IMR-90 (cell line): ENCODE measurements around the gene TACC2. TPM values are rescaled to one million over a fixed set of nuclear protein-coding genes. Genes with fewer than 3 reads are reported as not detected.

Experiments used
- ATAC-seq: fragments of 200-7000 bp; cut with Tn5 transposase; 2 replicates; pipeline ENCODE4 v1.9.1; 2020; ENCODE audit warnings: low read depth, mild to moderate bottlenecking, moderate library complexity
- BruUV-seq: library from RNA; stranded (reverse); fragments of 400-500 nt; replicated peaks from 2 replicates; lab custom pipeline; 2021; lab: Mats Ljungman, UMichigan
- CTCF ChIA-PET: fragments of 300-600 bp; formaldehyde crosslinking; extraction: SDS; loops from one replicate; lab custom pipeline; 2021; ENCODE audit warnings: antibody characterized with exemption; lab: Yijun Ruan, JAX
- POLR2A ChIA-PET: fragments of 300-600 bp; sonication (Branson Sonifier 250); formaldehyde crosslinking; loops from one replicate; lab custom pipeline; 2022; ENCODE audit warnings: antibody characterized with exemption; ENCODE audit not compliant: unreplicated experiment; lab: Charles Lee
- DNase-seq: peaks from one replicate; pipeline ENCODE4 v3.0.0; 2013
- H2AFZ ChIP-seq: replicated peaks from 2 replicates; pipeline ENCODE3; 2013; ENCODE audit warnings: low read length, mild to moderate bottlenecking; ENCODE audit not compliant: poor library complexity
- H2AK5ac ChIP-seq: 2 replicates; pipeline ENCODE4 v1.6.1; 2013; ENCODE audit warnings: low read depth, low read length, inconsistent platforms
- H2AK9ac ChIP-seq: replicated peaks from 2 replicates; pipeline ENCODE3; 2013; ENCODE audit warnings: mild to moderate bottlenecking, low read depth, low read length, moderate library complexity; ENCODE audit not compliant: poor library complexity
- H2BK120ac ChIP-seq: 2 replicates; pipeline ENCODE4 v1.6.1; 2013; ENCODE audit warnings: low read depth, low read length, inconsistent platforms
- H2BK15ac ChIP-seq: 3 replicates; pipeline ENCODE4 v1.6.1; 2013; ENCODE audit warnings: low read depth, low read length, inconsistent platforms
- H2BK20ac ChIP-seq: 2 replicates; pipeline ENCODE4 v1.6.1; 2013; ENCODE audit warnings: low read depth, mild to moderate bottlenecking, inconsistent platforms, low read length, moderate library complexity
- H2BK5ac ChIP-seq: 2 replicates; pipeline ENCODE4 v1.6.1; 2013; ENCODE audit warnings: mild to moderate bottlenecking, low read depth, low read length, inconsistent platforms; ENCODE audit not compliant: poor library complexity, severe bottlenecking
- H3K14ac ChIP-seq: replicated peaks from 2 replicates; pipeline ENCODE4 v1.6.1; 2013; ENCODE audit warnings: low read depth, low read length, inconsistent platforms
- H3K18ac ChIP-seq: 2 replicates; pipeline ENCODE4 v1.6.1; 2013; ENCODE audit warnings: low read depth, low read length, control low read depth
- H3K23ac ChIP-seq: 2 replicates; pipeline ENCODE4 v1.6.1; 2013; ENCODE audit warnings: low read depth, low read length, inconsistent platforms
- H3K27ac ChIP-seq: 2 replicates; pipeline ENCODE4 v1.5.1; 2013; ENCODE audit warnings: mild to moderate bottlenecking, control low read depth, low read length; ENCODE audit not compliant: insufficient read depth
- H3K27me3 ChIP-seq: 2 replicates; pipeline ENCODE4 v1.6.1; 2013; ENCODE audit warnings: low read length; ENCODE audit not compliant: control insufficient read depth, insufficient read depth
- H3K36me3 ChIP-seq: 2 replicates; pipeline ENCODE4 v1.6.1; 2013; ENCODE audit warnings: low read length, mixed read lengths; ENCODE audit not compliant: control insufficient read depth, insufficient read depth
- H3K4ac ChIP-seq: 2 replicates; pipeline ENCODE4 v1.6.1; 2013; ENCODE audit warnings: low read depth, low read length, inconsistent platforms
- H3K4me1 ChIP-seq: 2 replicates; pipeline ENCODE4 v1.6.1; 2013; ENCODE audit warnings: low read length, mixed read lengths; ENCODE audit not compliant: control insufficient read depth, insufficient read depth
- H3K4me2 ChIP-seq: 2 replicates; pipeline ENCODE4 v1.6.1; 2013; ENCODE audit warnings: low read depth, mild to moderate bottlenecking, control low read depth, low read length, moderate library complexity
- H3K4me3 ChIP-seq: 2 replicates; pipeline ENCODE4 v1.5.1; 2013; ENCODE audit warnings: low read depth, mild to moderate bottlenecking, control low read depth, low read length, moderate library complexity; ENCODE audit not compliant: insufficient read depth
- H3K56ac ChIP-seq: 2 replicates; pipeline ENCODE4 v1.6.1; 2013; ENCODE audit warnings: low read length, inconsistent platforms; ENCODE audit not compliant: insufficient read depth; ENCODE audit errors: extremely low read depth
- H3K79me1 ChIP-seq, 2 experiments: 2 replicates each; pipeline ENCODE4 v1.6.1; 2013; ENCODE audit warnings: low read length in 2 of 2, inconsistent platforms in 1 of 2, low read depth in 1 of 2
- H3K9ac ChIP-seq: 2 replicates; pipeline ENCODE4 v1.6.1; 2013; ENCODE audit warnings: low read depth, low read length, control low read depth
- H3K9me1 ChIP-seq: 2 replicates; pipeline ENCODE4 v1.6.1; 2013; ENCODE audit warnings: low read length, inconsistent platforms; ENCODE audit not compliant: insufficient read depth
- H3K9me3 ChIP-seq: 2 replicates; pipeline ENCODE4 v1.6.1; 2013; ENCODE audit warnings: low read length; ENCODE audit not compliant: control insufficient read depth, insufficient read depth
- H4K20me1 ChIP-seq: 2 replicates; pipeline ENCODE4 v1.6.1; 2013; ENCODE audit warnings: low read length, inconsistent platforms; ENCODE audit not compliant: insufficient read depth
- H4K5ac ChIP-seq: 2 replicates; pipeline ENCODE4 v1.6.1; 2013; ENCODE audit warnings: mild to moderate bottlenecking, low read depth, low read length, control low read depth
- H4K8ac ChIP-seq, 2 experiments: 2 replicates each; pipeline ENCODE4 v1.6.1; 2013; ENCODE audit warnings: low read depth in 2 of 2, low read length in 2 of 2, control low read depth in 1 of 2, inconsistent platforms in 1 of 2
- H4K91ac ChIP-seq: 2 replicates; pipeline ENCODE4 v1.6.1; 2013; ENCODE audit warnings: low read depth, low read length, inconsistent platforms; ENCODE audit not compliant: insufficient read depth
- BHLHE40 ChIP-seq: fragments of 150-350 bp; IDR thresholded peaks from 2 replicates; pipeline ENCODE4 v1.6.1; 2016; ENCODE audit warnings: mild to moderate bottlenecking, low read depth, low read length
- CEBPB ChIP-seq: IDR thresholded peaks from 2 replicates; pipeline ENCODE4 v1.6.1; 2012; ENCODE audit warnings: low read depth, low read length, improper control_type of control experiment
- CHD1 ChIP-seq: IDR thresholded peaks from 2 replicates; pipeline ENCODE4 v1.6.1; 2012; ENCODE audit warnings: low read depth, low read length, improper control_type of control experiment
- FOS ChIP-seq: fragments of 150-350 bp; IDR thresholded peaks from 2 replicates; pipeline ENCODE4 v1.6.1; 2016; ENCODE audit warnings: low read depth, low read length
- MAFK ChIP-seq: IDR thresholded peaks from 2 replicates; pipeline ENCODE4 v1.6.1; 2012; ENCODE audit warnings: low read depth, low read length, improper control_type of control experiment
- MAZ ChIP-seq: IDR thresholded peaks from 2 replicates; pipeline ENCODE4 v1.6.1; 2012; ENCODE audit warnings: low read depth, mild to moderate bottlenecking, low read length, improper control_type of control experiment, moderate library complexity, borderline replicate concordance
- MXI1 ChIP-seq: IDR thresholded peaks from 2 replicates; pipeline ENCODE4 v1.6.1; 2012; ENCODE audit warnings: low read depth, mild to moderate bottlenecking, low read length, moderate library complexity, borderline replicate concordance
- NFE2L2 ChIP-seq: fragments of 150-350 bp; IDR thresholded peaks from 2 replicates; pipeline ENCODE4 v1.6.1; 2016; ENCODE audit warnings: low read depth, mild to moderate bottlenecking, low read length
- POLR2A ChIP-seq: IDR thresholded peaks from 2 replicates; pipeline ENCODE4 v1.6.1; 2012; ENCODE audit warnings: mild to moderate bottlenecking, low read depth, low read length
- RAD21 ChIP-seq: IDR thresholded peaks from 2 replicates; pipeline ENCODE4 v1.6.1; 2012; ENCODE audit warnings: low read length, improper control_type of control experiment
- RCOR1 ChIP-seq: IDR thresholded peaks from 2 replicates; pipeline ENCODE4 v1.6.1; 2012; ENCODE audit warnings: mild to moderate bottlenecking, low read length, improper control_type of control experiment; ENCODE audit not compliant: insufficient replicate concordance
- RFX5 ChIP-seq: IDR thresholded peaks from 2 replicates; pipeline ENCODE4 v1.8.0; 2012; ENCODE audit warnings: low read depth, mild to moderate bottlenecking, low read length, moderate library complexity
- SMC3 ChIP-seq: fragments of 150-350 bp; IDR thresholded peaks from 2 replicates; pipeline ENCODE4 v1.6.1; 2016; ENCODE audit warnings: low read depth, mild to moderate bottlenecking, antibody characterized with exemption, low read length, moderate library complexity
- WGBS, 2 experiments: methylation state at CpG; one replicate each; pipeline versions ENCODE4 v1.1.5 to v1.1.7; 2013; ENCODE audit warnings: missing lambda C conversion rate in 2 of 2; ENCODE audit not compliant: insufficient read length in 1 of 2; ENCODE audit errors: extremely low coverage in 2 of 2; 5-methylcytosine and 5-hydroxymethylcytosine counted together
- dilution Hi-C: fragments of 300-500 bp; cut with HindIII; formaldehyde crosslinking; loops from one replicate; pipeline ENCODE4 v1.14.3; 2018; ENCODE audit warnings: low sequenced_read_pairs; ENCODE audit not compliant: unreplicated experiment
- in situ Hi-C: fragments of 300-500 bp; cut with MboI; formaldehyde crosslinking; loops from 3 replicates; pipeline ENCODE4 v1.14.3; 2019; ENCODE audit warnings: low sequenced_read_pairs, inconsistent platforms, mixed read lengths
- intact Hi-C: fragments of 100-400 bp; cut with micrococcal nuclease; formaldehyde crosslinking; loops from 2 replicates; pipeline ENCODE4 v1.10.0; 2022
- polyA plus RNA-seq, 3 experiments: library from polyadenylated mRNA; depleted of rRNA; stranded (reverse); fragments of >200 nt; gene quantifications; 2 replicates each; pipeline ENCODE4 v1.2.3, GENCODE V29; 2012; ENCODE audit warnings: low replicate concordance in 1 of 3
- total RNA-seq: library from RNA; depleted of rRNA; stranded (reverse); fragments of >200 nt; gene quantifications from 2 replicates; pipeline ENCODE4 v1.2.3, GENCODE V29; 2012
- TF ChIP-seq, protein P1 (sequence below): fragments of 150-350 bp; IDR thresholded peaks from 2 replicates; pipeline ENCODE4 v1.6.1; 2016; ENCODE audit warnings: low read depth, mild to moderate bottlenecking, low read length, moderate library complexity, borderline replicate concordance
- TF ChIP-seq, protein P2 (sequence below): conservative IDR thresholded peaks from 2 replicates; pipeline ENCODE4 v1.5.1; 2012; ENCODE audit warnings: mild to moderate bottlenecking, low read depth, low read length, improper control_type of control experiment
- TF ChIP-seq, protein P3 (sequence below): fragments of 150-350 bp; IDR thresholded peaks from 2 replicates; pipeline ENCODE4 v1.6.1; 2017; ENCODE audit warnings: mild to moderate bottlenecking, antibody characterized with exemption, low read length, low read depth

The TACC2 gene
- total and polyA plus RNA-seq, 2 of the 4 experiments (the other 2 are of a cell fraction) = 2.9 to 15.4 TPM

DNA sequence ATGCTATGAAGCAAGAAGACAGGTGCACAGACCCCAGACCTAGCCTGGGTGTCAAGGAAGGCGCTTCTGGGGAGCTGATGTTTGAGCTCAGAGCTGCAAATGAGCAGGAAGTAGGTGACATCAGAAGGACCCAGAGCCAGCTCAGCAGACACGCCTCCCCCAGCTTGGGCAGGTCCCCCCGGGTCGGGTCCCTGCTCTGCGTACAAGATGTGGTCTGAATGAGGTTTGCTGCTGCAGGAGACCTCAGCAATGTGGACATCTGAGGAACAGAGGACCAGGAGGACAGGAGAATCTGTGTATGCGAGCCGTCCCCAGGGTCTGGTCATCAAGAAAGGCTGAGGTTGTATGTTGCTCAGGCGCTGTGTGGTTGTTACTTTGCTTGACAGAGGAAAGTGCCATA, 51.8 kb downstream of the TACC2 start:
- Histone ChIP-seq H2BK5ac (no peak overlapping the region), H4K91ac (no peak overlapping the region), H3K79me1 (no peaks in the 10 kb centered on the region), H3K23ac (no peak overlapping the region), H3K14ac (no peak overlapping the region), H3K56ac (no peak overlapping the region), H4K5ac (no peak overlapping the region), H3K4me1 (peaks cover 4% of the 10 kb centered on the region; the same call in 1 of the 2 replicates), H2AFZ (no peak overlapping the region), H2AK5ac (no peak overlapping the region), H4K8ac (no peak overlapping the region), H4K20me1 (no peaks in the 10 kb centered on the region), H2BK120ac (no peak overlapping the region), H2AK9ac (no peak overlapping the region), H3K4me2 (no peak overlapping the region), H3K18ac (no peak overlapping the region), H3K9me3 (no peaks in the 10 kb centered on the region), H3K27ac (no peak overlapping the region), H3K9me1 (0 out of 2 replicates have a peak, but pooled peaks cover 4% of the 10 kb centered on the region), H2BK15ac (no peak overlapping the region), H2BK20ac (no peak overlapping the region), H3K4me3 (no peak overlapping the region), H3K4ac (no peak overlapping the region), H3K9ac (no peak overlapping the region), H3K36me3 (no peaks in the 10 kb centered on the region), H3K27me3 (peaks cover 21% of the 10 kb centered on the region)
- TF ChIP-seq MXI1 = no peak
- no peak for TF ChIP-seq MAFK
- no peak for TF ChIP-seq CHD1
- no peak for TF ChIP-seq CEBPB
- no peak for TF ChIP-seq NFE2L2
- no peak for TF ChIP-seq POLR2A
- TF ChIP-seq, protein P1, sequence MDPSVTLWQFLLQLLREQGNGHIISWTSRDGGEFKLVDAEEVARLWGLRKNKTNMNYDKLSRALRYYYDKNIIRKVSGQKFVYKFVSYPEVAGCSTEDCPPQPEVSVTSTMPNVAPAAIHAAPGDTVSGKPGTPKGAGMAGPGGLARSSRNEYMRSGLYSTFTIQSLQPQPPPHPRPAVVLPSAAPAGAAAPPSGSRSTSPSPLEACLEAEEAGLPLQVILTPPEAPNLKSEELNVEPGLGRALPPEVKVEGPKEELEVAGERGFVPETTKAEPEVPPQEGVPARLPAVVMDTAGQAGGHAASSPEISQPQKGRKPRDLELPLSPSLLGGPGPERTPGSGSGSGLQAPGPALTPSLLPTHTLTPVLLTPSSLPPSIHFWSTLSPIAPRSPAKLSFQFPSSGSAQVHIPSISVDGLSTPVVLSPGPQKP = no peak
- TF ChIP-seq FOS = no peak
- TF ChIP-seq RCOR1 = no peak
- TF ChIP-seq BHLHE40 = no peak
- no peak for TF ChIP-seq SMC3
- no peak for TF ChIP-seq RFX5
- no peak for TF ChIP-seq MAZ
- no peak for TF ChIP-seq RAD21
- TF ChIP-seq, protein P2, sequence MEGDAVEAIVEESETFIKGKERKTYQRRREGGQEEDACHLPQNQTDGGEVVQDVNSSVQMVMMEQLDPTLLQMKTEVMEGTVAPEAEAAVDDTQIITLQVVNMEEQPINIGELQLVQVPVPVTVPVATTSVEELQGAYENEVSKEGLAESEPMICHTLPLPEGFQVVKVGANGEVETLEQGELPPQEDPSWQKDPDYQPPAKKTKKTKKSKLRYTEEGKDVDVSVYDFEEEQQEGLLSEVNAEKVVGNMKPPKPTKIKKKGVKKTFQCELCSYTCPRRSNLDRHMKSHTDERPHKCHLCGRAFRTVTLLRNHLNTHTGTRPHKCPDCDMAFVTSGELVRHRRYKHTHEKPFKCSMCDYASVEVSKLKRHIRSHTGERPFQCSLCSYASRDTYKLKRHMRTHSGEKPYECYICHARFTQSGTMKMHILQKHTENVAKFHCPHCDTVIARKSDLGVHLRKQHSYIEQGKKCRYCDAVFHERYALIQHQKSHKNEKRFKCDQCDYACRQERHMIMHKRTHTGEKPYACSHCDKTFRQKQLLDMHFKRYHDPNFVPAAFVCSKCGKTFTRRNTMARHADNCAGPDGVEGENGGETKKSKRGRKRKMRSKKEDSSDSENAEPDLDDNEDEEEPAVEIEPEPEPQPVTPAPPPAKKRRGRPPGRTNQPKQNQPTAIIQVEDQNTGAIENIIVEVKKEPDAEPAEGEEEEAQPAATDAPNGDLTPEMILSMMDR = no peak
- TF ChIP-seq, protein P3, sequence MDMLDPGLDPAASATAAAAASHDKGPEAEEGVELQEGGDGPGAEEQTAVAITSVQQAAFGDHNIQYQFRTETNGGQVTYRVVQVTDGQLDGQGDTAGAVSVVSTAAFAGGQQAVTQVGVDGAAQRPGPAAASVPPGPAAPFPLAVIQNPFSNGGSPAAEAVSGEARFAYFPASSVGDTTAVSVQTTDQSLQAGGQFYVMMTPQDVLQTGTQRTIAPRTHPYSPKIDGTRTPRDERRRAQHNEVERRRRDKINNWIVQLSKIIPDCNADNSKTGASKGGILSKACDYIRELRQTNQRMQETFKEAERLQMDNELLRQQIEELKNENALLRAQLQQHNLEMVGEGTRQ = no peak
- dilution Hi-C loops = no loop called here
- ATAC-seq = no peak
- intact Hi-C loops = no loop called here
- ChIA-PET POLR2A (no interaction called here), CTCF (interaction anchor here (0.5 to 0.6 kb wide), 2 partner anchors 33 to 34 kb away, joined by 3 to 5 read pairs; no protein-coding TSS in a partner anchor)
- 68% methylated on average over 5 of the region's 8 CpGs; no CpG with 5 or more reads in 1 of the 2 experiments for WGBS, 2 experiments
- BruUV-seq = no TSS peak
- in situ Hi-C loops = no loop called here
- no peak for DNase-seq
